ENCODE results near the gene FLT1.

GRCh38 chr13:28441529-28441928 lies 53.4 kb downstream of the FLT1 start:
- TF ChIP-seq ZNF274 (IDR thresholded peaks at IDR 0.05; ENCODE audit: low read depth, low read length) (no peak), YY1 (IDR thresholded peaks at IDR 0.05; ENCODE audit: insufficient read depth, insufficient read length) (no peak)

Data from NT2/D1 (cell line).